ENCODE measurements around the gene PELI1.

DNA sequence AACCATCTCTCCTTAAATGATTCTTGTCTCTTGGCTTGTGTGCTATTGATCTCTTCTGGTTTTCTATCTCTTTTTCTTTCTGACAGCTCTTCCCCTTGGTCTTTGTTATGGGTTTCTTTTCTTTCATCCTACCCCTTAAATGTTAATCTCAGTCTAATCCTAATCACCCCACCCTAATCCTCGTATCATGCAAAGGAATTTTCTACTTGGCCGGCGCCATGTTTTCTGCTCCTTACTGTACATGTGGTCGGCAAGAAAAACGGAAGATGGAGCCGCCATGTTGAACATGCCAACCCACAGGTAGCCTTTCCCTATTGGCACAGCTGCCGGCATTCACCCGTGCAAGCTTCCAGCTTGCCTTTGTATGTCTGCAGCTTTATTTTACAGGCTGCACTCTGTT is 63.2 kb downstream of the PELI1 start:
- no peak for TF ChIP-seq POLR2A (IDR thresholded peaks at IDR 0.05)
- TF ChIP-seq, protein P1, sequence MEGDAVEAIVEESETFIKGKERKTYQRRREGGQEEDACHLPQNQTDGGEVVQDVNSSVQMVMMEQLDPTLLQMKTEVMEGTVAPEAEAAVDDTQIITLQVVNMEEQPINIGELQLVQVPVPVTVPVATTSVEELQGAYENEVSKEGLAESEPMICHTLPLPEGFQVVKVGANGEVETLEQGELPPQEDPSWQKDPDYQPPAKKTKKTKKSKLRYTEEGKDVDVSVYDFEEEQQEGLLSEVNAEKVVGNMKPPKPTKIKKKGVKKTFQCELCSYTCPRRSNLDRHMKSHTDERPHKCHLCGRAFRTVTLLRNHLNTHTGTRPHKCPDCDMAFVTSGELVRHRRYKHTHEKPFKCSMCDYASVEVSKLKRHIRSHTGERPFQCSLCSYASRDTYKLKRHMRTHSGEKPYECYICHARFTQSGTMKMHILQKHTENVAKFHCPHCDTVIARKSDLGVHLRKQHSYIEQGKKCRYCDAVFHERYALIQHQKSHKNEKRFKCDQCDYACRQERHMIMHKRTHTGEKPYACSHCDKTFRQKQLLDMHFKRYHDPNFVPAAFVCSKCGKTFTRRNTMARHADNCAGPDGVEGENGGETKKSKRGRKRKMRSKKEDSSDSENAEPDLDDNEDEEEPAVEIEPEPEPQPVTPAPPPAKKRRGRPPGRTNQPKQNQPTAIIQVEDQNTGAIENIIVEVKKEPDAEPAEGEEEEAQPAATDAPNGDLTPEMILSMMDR (IDR thresholded peaks at IDR 0.05), result no peak

Data from uterus (tissue), 2 donors.